ENCODE results near the gene PRDM16.

DNA sequence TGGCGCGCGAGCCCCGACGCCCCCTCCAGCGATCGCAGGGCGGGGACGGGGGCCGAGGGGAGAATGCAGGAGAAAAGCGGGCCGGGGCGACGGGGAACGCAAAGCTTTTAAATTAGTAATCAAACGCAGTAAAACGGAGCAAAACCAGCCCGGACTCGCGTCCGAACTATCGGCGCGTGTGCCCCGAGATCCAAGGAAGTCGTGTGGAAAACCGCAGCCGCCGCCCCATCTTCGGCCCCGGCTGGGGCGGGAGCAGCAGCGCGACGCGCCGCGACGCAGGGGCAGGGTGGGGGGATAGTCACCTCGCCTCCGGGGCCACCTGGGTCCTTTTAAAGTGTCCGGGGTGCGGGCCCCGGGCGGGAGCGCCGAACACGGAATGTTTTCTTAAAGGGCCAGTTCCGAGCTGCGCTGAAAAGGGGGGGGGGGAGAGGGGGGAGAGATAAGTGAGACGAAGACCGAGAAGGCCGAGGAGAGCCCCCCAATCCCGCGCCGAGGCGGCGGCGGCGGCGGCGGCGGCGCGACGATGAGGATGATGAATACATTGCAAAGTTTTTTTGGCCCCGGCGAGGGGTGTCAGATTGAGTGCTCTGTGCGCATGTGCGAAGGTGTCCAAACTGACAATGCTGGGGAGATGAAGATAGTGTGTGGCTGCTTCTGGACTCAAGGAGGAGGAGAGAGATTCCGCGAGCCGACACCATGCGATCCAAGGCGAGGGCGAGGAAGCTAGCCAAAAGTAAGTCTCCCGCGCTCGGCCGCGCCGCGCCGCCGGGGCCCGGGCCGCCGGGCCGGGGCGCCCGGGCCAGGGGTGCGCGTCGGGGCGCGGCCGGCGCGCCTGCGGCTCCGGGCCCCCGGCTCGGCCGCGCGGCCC is at the start of gene PRDM16:
- TF ChIP-seq CTCF (IDR thresholded peaks at IDR 0.05) (no peak), ZNF302 (CRISPR knock-in tag; IDR thresholded peaks at IDR 0.05) (no peak), KDM5A (IDR thresholded peaks at IDR 0.05) (no peak), MAX (IDR thresholded peaks at IDR 0.05) (no peak)
- TF ChIP-seq, protein P1, sequence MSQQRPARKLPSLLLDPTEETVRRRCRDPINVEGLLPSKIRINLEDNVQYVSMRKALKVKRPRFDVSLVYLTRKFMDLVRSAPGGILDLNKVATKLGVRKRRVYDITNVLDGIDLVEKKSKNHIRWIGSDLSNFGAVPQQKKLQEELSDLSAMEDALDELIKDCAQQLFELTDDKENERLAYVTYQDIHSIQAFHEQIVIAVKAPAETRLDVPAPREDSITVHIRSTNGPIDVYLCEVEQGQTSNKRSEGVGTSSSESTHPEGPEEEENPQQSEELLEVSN (IDR thresholded peaks at IDR 0.05; ENCODE audit: borderline replicate concordance, low read depth): peak; percentile 28; the same call in 1 of the 2 replicates

Data from A549 (cell line).